OCI-M1 (cell line): Measurements from ENCODE around the gene TAOK1.
"Not testable (repeated sequence)": the region's sequence is repeated elsewhere in the genome, so short reads cannot be mapped to it uniquely, and the experiment has no call there.

Experiments
- DNase-seq: peaks from one replicate; lab custom pipeline; 2025; lab: John Stamatoyannopoulos, UW

Gene TAOK1

DNA sequence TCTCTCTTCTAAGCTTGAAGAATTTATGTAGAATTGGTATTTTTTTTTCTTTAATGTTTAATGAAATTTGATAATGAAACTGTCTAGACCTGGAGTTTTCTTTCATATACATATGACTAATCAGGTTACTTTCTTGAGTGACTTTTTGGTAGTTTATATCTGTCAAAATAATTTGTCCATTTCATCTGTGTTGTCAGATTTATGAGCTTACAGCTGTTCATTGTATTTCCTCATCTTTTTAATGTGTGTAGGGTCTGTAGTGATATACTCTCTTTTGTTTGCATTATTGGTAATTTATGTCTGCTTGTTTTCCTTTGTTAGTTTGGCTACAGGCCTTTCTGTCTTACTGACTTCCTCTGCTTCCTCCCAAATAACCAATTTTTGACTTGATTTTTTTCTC is 55.7 kb downstream of the TAOK1 start:
- DNase-seq, result no peak

GRCh38 chr17:29449865-29450671 is 59.9 kb downstream of the TAOK1 start:
- DNase-seq, result no peak

- no peak for DNase-seq
These were observed 61.1 kb downstream of the TAOK1 start for GRCh38 chr17:29451121-29451742.

DNA sequence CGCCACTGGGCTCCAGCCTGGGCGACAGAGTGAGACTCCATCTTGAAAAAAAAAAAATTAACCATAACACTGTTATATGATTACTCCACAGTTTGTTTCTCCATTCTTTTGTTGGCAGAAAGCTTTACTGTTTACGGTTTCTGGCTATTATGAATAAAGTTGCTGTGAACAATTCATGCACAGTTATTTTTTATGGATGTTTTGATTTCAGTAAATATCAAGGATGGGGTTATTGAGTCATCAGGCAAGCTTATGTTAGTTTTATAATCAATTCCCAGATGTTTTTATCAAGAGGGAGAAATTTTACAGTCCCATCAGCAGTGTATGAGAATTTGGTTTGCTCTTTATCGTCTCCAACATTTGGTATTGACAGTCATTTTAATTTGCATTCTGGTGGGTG is 67.9 kb downstream of the TAOK1 start:
- DNase-seq, result no peak

- no peak for DNase-seq
These were observed 71.5 kb downstream of the TAOK1 start for GRCh38 chr17:29461483-29462206.

DNA sequence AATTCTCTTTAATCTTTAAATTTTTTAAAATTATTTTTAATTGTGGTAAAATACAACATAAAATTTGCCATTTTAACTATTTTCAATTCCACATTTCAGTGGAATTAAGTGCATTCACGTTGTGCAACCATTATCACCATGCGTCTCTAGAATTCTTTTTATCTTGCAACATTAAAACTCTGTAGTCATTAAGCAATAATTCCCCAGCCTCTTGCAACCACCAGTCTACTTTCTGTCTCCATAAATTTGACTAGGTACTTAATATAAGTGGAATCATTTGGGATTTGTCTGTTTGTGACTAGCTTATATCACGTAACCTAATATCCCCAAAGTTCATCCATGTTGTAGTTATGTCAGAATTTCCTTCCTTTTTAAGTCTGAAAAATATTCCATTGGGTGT is 79.1 kb downstream of the TAOK1 start:
- DNase-seq, result no peak

- not testable (repeated sequence) for DNase-seq
These were observed 83.3 kb downstream of the TAOK1 start for GRCh38 chr17:29473437-29473836.

GRCh38 chr17:29474297-29474696 is 84.1 kb downstream of the TAOK1 start:
- DNase-seq, result no peak

GRCh38 chr17:29475891-29476290 is 85.7 kb downstream of the TAOK1 start:
- no peak for DNase-seq

DNA sequence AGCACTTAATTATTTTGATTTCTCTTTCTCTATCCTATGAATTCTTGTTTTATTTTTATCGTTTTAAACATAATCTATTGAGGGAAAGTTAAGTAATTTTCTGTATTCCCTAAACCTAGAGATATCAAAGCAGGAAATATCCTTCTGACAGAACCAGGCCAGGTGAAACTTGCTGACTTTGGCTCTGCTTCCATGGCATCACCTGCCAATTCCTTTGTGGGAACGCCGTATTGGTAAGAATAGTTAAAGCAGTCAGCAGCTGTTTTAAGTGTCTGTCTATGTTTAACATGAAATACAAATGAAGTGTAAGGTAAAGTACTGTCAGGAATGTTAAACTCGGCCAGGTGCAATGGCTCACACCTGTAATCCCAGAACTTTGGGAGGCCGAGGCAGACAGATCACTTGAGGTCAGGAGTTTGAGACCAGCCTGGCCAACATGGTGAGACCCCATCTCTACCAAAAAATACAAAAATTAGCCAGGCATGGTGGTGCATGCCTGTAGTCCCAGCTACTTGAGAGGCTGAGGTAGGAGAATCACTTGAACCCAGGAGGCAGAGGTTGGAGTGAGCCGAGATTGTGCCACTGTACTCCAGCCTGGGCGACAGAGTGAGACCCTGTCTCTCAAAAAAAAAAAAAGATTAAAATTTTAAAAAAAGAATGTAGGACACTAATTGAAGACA is 90.2 kb downstream of the TAOK1 start:
- not testable (repeated sequence) for DNase-seq

- no peak for DNase-seq
These were observed 93.3 kb downstream of the TAOK1 start for GRCh38 chr17:29483503-29483902.

DNA sequence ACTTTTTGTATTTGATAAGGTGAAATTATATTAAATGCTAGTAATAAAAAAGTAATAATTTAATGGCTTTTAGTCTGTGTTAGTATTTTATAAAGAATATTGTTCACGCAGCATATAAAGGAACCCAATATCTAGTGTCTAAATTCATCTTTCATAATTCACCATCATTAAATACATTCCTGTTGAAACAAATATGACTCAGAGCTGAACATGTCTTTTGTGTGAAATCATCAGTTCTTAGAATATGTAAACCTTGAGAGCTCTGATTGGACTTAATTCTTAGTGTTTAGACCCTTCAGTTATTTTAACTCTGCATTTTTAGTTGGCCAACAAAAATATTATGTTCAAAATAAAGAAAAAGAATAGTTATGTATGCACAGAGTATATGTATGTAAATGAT is 104.8 kb downstream of the TAOK1 start:
- no peak for DNase-seq

GRCh38 chr17:29504711-29505110 is 114.5 kb downstream of the TAOK1 start:
- DNase-seq, result no peak

DNA sequence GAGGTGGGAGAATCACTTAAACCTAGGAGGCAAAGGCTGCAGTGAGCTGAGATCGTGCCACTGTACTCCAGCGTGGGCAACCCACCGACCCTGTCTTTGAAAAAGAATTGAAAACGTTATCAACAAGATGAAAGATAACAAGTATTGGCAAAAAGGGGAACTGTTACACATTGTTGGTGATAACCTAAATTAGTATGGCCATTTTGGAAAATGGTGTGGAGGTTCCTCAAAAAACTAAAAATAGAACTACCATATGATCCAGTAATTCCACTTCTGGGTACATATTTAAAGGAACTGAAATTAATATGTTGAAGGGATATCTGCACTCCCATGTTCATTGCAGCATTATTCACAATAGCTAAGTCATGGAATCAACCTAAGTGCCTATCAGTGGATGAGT is 115.7 kb downstream of the TAOK1 start:
- DNase-seq, result peak; percentile 52

GRCh38 chr17:29510953-29511352 is 120.8 kb downstream of the TAOK1 start:
- DNase-seq, result no peak

GRCh38 chr17:29514792-29515191 is 124.6 kb downstream of the TAOK1 start:
- DNase-seq, result no peak

DNA sequence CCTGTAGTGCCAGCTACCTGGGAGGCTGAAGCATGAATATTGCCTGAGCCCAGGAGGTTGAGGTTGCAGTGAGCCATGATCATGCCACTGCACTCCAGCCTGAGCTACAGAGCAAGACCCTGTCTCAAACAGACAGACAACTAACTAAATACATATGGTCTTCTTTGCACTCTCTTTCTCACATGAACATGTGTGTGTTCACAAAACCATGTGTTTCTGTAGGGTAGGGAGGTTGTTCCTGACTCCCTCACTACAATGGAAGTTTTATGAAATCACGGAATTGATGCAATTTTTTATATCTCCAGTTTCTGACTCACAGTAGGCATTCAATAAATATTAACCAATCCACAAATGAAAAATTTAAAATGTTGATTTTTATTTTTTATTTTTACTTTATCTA is 128.2 kb downstream of the TAOK1 start:
- no peak for DNase-seq

GRCh38 chr17:29524692-29525091 is 134.5 kb downstream of the TAOK1 start:
- DNase-seq, result no peak

- no peak for DNase-seq
These were observed 136.2 kb downstream of the TAOK1 start for GRCh38 chr17:29526322-29526721.

GRCh38 chr17:29533976-29534375 is 143.8 kb downstream of the TAOK1 start:
- no peak for DNase-seq

- DNase-seq, result no peak
These were observed 153.9 kb downstream of the TAOK1 start for GRCh38 chr17:29544066-29544465.

- peak; percentile 32 for DNase-seq
These were observed 155.9 kb downstream of the TAOK1 start for GRCh38 chr17:29546085-29546484.
